Measurements from ENCODE around the gene NAB1.

Gene NAB1

GRCh38 chr2:190717764-190718651, 69.1 kb downstream of the NAB1 start:
- H3K4me3 ChIP-seq (ENCODE audit: low read depth, low read length), result no peak overlapping the region
- no peak for TF ChIP-seq CTCF (IDR thresholded peaks at IDR 0.05; ENCODE audit: borderline replicate concordance, insufficient read depth, low read depth, low read length)

GRCh38 chr2:190718652-190719526, 70.0 kb downstream of the NAB1 start:
- no peak for TF ChIP-seq CTCF (IDR thresholded peaks at IDR 0.05; ENCODE audit: borderline replicate concordance, insufficient read depth, low read depth, low read length)
- no peak overlapping the region for H3K4me3 ChIP-seq (ENCODE audit: low read depth, low read length)

- TF ChIP-seq CTCF (IDR thresholded peaks at IDR 0.05; ENCODE audit: borderline replicate concordance, insufficient read depth, low read depth, low read length), result no peak
- no peak overlapping the region for H3K4me3 ChIP-seq (ENCODE audit: low read depth, low read length)
Measured at GRCh38 chr2:190720276-190720675, 71.4 kb downstream of the NAB1 start.

GRCh38 chr2:190720691-190721090, 71.8 kb downstream of the NAB1 start:
- no peak for TF ChIP-seq CTCF (IDR thresholded peaks at IDR 0.05; ENCODE audit: borderline replicate concordance, insufficient read depth, low read depth, low read length)
- H3K4me3 ChIP-seq (ENCODE audit: low read depth, low read length), result no peak overlapping the region

GRCh38 chr2:190722061-190722759, 73.3 kb downstream of the NAB1 start:
- no peak for TF ChIP-seq CTCF (IDR thresholded peaks at IDR 0.05; ENCODE audit: borderline replicate concordance, insufficient read depth, low read depth, low read length)
- H3K4me3 ChIP-seq (ENCODE audit: low read depth, low read length), result no peak overlapping the region

- no peak overlapping the region for H3K4me3 ChIP-seq (ENCODE audit: low read depth, low read length)
- no peak for TF ChIP-seq CTCF (IDR thresholded peaks at IDR 0.05; ENCODE audit: borderline replicate concordance, insufficient read depth, low read depth, low read length)
Measured at GRCh38 chr2:190722835-190723234, 74.0 kb downstream of the NAB1 start.

Data from GM12875 (cell line).